Measurements from ENCODE around the gene SEC14L3.

SEC14L3 gene

DNA sequence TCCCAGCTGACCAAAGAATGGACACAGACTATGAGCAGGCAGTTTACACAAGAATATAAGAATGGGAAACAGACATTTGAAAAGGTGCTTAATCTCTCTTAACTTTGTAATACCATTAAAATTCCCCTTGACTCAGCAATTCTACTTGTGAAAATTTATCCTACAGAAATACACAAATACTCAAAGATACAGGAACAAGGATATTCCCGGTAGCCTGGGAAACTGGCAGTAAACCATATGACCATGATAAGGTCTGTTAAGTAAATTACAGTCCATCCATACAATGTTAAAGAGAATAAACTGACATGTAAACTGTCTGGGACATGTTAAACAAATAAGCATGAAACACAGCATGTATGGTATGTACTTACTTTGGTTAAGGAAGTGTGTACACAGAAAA, 55.0 kb downstream of the SEC14L3 start:
- Histone ChIP-seq H3K36me3 (ENCODE audit: insufficient read depth, low read length) (peaks cover 88% of the 10 kb centered on the region), H3K4me1 (ENCODE audit: insufficient read depth, low read length) (peaks cover 6% of the 10 kb centered on the region; the same call in 1 of the 2 replicates), H3K4me3 (ENCODE audit: low read depth in 1 of 2, low read length in 2 of 2) (no peak overlapping the region), H3K27ac (ENCODE audit: low read length) (no peak overlapping the region), H3K9ac (ENCODE audit: low read depth, low read length) (no peak overlapping the region), H3K9me3 (ENCODE audit: insufficient read depth, low read length, severe bottlenecking) (no peaks in the 10 kb centered on the region), H3K79me2 (ENCODE audit: insufficient read depth, low read length) (no peaks in the 10 kb centered on the region), H4K20me1 (ENCODE audit: insufficient read depth, low read length) (0 out of 2 replicates have a peak, but pooled peaks cover 2% of the 10 kb centered on the region), H3K4me2 (ENCODE audit: insufficient read depth, low read length) (no peak overlapping the region), H2AFZ (ENCODE audit: low read depth, low read length) (no peak overlapping the region), H3K27me3 (ENCODE audit: insufficient read depth, low read length, poor library complexity) (no peaks in the 10 kb centered on the region)
- DNase-seq (no peak), ATAC-seq (ENCODE audit: insufficient read depth, low read depth) (no peak)
- no peak for TF ChIP-seq EZH2 (IDR thresholded peaks at IDR 0.05; ENCODE audit: borderline replicate concordance, low read depth, low read length, severe bottlenecking)
- TF ChIP-seq, protein P1, sequence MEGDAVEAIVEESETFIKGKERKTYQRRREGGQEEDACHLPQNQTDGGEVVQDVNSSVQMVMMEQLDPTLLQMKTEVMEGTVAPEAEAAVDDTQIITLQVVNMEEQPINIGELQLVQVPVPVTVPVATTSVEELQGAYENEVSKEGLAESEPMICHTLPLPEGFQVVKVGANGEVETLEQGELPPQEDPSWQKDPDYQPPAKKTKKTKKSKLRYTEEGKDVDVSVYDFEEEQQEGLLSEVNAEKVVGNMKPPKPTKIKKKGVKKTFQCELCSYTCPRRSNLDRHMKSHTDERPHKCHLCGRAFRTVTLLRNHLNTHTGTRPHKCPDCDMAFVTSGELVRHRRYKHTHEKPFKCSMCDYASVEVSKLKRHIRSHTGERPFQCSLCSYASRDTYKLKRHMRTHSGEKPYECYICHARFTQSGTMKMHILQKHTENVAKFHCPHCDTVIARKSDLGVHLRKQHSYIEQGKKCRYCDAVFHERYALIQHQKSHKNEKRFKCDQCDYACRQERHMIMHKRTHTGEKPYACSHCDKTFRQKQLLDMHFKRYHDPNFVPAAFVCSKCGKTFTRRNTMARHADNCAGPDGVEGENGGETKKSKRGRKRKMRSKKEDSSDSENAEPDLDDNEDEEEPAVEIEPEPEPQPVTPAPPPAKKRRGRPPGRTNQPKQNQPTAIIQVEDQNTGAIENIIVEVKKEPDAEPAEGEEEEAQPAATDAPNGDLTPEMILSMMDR (IDR thresholded peaks at IDR 0.05; ENCODE audit: borderline replicate concordance, extremely low read depth, low read length, poor library complexity, severe bottlenecking) = no peak

DNA sequence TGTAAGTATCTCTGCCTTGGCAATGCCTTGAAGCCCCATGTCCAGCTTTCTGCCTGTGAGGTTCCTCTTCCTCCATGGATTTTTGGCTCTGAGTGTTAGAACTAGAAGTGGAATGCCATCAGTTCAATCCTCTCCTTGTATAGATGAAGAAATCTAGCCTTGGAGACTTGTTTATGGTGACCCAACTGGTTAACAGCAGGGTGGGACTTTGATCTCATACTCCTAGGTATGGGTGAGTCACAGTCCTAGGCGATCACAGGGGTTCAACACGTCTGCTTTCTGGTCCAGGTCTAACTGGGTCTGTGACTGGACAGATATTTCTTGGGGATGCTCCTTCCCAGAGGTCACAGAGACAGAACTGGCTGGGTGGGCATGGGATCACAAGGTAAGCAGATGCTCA, 55.4 kb downstream of the SEC14L3 start:
- peaks cover 87% of the 10 kb centered on the region for H3K36me3 ChIP-seq (ENCODE audit: insufficient read depth, low read length)
- peaks cover 1% of the 10 kb centered on the region; the same call in 1 of the 2 replicates for H3K4me1 ChIP-seq (ENCODE audit: insufficient read depth, low read length)
- 0 out of 2 replicates have a peak, but pooled peaks cover 2% of the 10 kb centered on the region for H4K20me1 ChIP-seq (ENCODE audit: insufficient read depth, low read length)
- no peaks in the 10 kb centered on the region for H3K27me3 ChIP-seq (ENCODE audit: insufficient read depth, low read length, poor library complexity)
- ATAC-seq (ENCODE audit: insufficient read depth, low read depth) = no peak
- no peak overlapping the region for H3K4me3 ChIP-seq (ENCODE audit: low read depth in 1 of 2, low read length in 2 of 2)
- no peak for DNase-seq
- H3K4me2 ChIP-seq (ENCODE audit: insufficient read depth, low read length) = no peak overlapping the region
- H3K27ac ChIP-seq (ENCODE audit: low read length) = no peak overlapping the region
- no peak overlapping the region for H3K9ac ChIP-seq (ENCODE audit: low read depth, low read length)
- no peaks in the 10 kb centered on the region for H3K9me3 ChIP-seq (ENCODE audit: insufficient read depth, low read length, severe bottlenecking)
- TF ChIP-seq, protein P1 (IDR thresholded peaks at IDR 0.05; ENCODE audit: borderline replicate concordance, extremely low read depth, low read length, poor library complexity, severe bottlenecking) = no peak
- no peak for TF ChIP-seq EZH2 (IDR thresholded peaks at IDR 0.05; ENCODE audit: borderline replicate concordance, low read depth, low read length, severe bottlenecking)
- H2AFZ ChIP-seq (ENCODE audit: low read depth, low read length) = no peak overlapping the region
- no peaks in the 10 kb centered on the region for H3K79me2 ChIP-seq (ENCODE audit: insufficient read depth, low read length)

DNA sequence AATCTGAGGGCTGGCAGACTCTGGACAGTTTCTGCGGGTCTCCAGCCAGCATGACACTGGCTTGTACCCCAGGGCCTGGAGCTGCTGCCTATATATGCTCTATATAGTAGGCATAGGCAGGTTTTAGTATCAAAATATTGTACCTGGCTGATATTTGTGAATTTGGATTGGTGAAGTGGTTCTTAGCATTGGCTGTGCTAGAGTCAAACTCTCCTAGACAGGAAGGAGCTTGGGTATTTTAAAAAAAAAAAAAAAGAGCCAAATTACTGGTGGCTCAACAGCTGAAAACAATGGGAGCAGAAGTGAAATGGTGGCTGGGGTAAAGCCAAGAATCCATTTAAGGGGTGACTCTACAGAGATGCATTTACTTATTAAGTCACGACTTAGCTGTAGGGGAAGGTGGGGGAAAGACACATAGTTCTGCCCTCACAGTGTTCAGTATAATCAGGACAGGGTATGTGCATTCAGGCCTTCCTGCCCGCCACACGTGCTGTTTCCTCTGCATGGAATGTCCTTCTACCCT, 57.2 kb downstream of the SEC14L3 start:
- Histone ChIP-seq H3K9me3 (ENCODE audit: insufficient read depth, low read length, severe bottlenecking) (no peaks in the 10 kb centered on the region), H3K79me2 (ENCODE audit: insufficient read depth, low read length) (no peaks in the 10 kb centered on the region), H2AFZ (ENCODE audit: low read depth, low read length) (no peak overlapping the region), H3K36me3 (ENCODE audit: insufficient read depth, low read length) (peaks cover 92% of the 10 kb centered on the region), H3K4me1 (ENCODE audit: insufficient read depth, low read length) (no peaks in the 10 kb centered on the region), H4K20me1 (ENCODE audit: insufficient read depth, low read length) (0 out of 2 replicates have a peak, but pooled peaks cover 2% of the 10 kb centered on the region), H3K4me2 (ENCODE audit: insufficient read depth, low read length) (no peak overlapping the region), H3K27ac (ENCODE audit: low read length) (no peak overlapping the region; the same call in 1 of the 2 replicates), H3K9ac (ENCODE audit: low read depth, low read length) (no peak overlapping the region), H3K4me3 (ENCODE audit: low read depth in 1 of 2, low read length in 2 of 2) (no peak overlapping the region), H3K27me3 (ENCODE audit: insufficient read depth, low read length, poor library complexity) (no peaks in the 10 kb centered on the region)
- DNase-seq = no peak
- no peak for ATAC-seq (ENCODE audit: insufficient read depth, low read depth)
- no peak for TF ChIP-seq EZH2 (IDR thresholded peaks at IDR 0.05; ENCODE audit: borderline replicate concordance, low read depth, low read length, severe bottlenecking)
- TF ChIP-seq, protein P1 (IDR thresholded peaks at IDR 0.05; ENCODE audit: borderline replicate concordance, extremely low read depth, low read length, poor library complexity, severe bottlenecking) = no peak
